ENCODE data around the gene RAD51B.

The RAD51B gene

DNA sequence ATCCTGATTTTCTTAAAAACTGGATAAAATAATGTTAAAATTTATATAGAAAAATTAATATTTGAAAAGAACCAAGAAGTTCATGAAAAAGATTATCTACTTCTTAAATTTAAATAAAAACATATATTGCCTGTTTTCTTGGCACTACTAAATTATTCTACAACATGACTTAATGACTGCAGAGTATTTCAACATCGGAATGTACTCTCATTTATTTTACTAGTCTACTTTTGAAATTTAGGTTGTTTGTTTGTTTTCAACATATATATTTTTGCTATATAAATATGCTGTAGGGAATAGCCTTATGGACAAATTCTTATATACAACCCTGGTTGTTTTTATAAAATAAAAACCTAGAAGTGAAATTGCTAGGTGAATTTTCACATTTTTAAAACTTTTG is 231.6 kb downstream of the RAD51B start:
- ChIA-PET POLR2A (ENCODE audit: low non-redundant PET) (no interaction called here), CTCF (no interaction called here)
- TF ChIP-seq, protein P1, sequence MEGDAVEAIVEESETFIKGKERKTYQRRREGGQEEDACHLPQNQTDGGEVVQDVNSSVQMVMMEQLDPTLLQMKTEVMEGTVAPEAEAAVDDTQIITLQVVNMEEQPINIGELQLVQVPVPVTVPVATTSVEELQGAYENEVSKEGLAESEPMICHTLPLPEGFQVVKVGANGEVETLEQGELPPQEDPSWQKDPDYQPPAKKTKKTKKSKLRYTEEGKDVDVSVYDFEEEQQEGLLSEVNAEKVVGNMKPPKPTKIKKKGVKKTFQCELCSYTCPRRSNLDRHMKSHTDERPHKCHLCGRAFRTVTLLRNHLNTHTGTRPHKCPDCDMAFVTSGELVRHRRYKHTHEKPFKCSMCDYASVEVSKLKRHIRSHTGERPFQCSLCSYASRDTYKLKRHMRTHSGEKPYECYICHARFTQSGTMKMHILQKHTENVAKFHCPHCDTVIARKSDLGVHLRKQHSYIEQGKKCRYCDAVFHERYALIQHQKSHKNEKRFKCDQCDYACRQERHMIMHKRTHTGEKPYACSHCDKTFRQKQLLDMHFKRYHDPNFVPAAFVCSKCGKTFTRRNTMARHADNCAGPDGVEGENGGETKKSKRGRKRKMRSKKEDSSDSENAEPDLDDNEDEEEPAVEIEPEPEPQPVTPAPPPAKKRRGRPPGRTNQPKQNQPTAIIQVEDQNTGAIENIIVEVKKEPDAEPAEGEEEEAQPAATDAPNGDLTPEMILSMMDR (conservative IDR thresholded peaks at IDR 0.05; ENCODE audit: low read depth): no peak
- no peak for DNase-seq (ENCODE audit: low spot score)
- no peak overlapping the region for H3K27ac ChIP-seq

DNA sequence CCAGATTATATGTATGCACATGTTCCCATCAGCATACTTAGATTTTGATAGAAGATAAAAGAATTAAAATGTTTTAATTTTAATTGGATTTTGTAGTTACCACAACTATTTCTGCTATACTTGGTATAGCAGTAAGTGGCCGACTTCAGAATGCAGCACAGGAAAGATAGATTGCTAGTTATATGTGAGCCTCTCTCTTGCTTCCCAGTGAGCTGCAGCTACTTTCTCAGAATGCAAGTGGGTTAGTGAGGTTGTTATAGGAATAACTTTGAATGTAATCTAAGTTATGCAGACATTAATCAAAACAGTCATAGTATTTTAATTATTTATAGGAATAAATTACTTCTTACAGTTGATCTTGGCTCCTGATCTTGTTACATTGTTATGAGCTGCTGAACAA is 240.6 kb downstream of the RAD51B start:
- no peak overlapping the region for H3K27ac ChIP-seq
- no peak for DNase-seq (ENCODE audit: low spot score)
- ChIA-PET POLR2A (ENCODE audit: low non-redundant PET) (no interaction called here), CTCF (no interaction called here)
- TF ChIP-seq, protein P1 (conservative IDR thresholded peaks at IDR 0.05; ENCODE audit: low read depth): no peak

DNA sequence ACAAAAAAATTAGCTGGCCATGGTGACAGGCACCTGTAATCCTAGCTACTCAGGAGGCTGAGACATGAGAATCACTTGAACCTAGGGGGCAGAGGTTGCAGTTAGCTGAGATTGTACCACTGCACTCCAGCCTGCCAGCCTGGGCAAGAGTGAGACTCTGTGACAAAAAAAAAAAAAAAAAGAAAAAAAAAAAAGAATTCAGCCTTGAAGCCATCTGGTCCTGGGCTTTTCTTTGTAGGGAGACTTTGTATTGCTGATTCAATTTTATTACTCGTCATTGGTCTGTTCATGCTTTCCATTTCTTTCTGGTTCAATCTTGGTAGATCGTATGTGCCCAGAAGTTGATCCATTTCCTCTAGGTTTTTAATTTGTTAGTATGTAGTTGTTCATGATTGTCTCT is 243.1 kb downstream of the RAD51B start:
- TF ChIP-seq, protein P1 (conservative IDR thresholded peaks at IDR 0.05; ENCODE audit: low read depth): no peak
- ChIA-PET CTCF (no interaction called here), POLR2A (ENCODE audit: low non-redundant PET) (no interaction called here)
- no peak overlapping the region for H3K27ac ChIP-seq
- DNase-seq (ENCODE audit: low spot score): no peak

DNA sequence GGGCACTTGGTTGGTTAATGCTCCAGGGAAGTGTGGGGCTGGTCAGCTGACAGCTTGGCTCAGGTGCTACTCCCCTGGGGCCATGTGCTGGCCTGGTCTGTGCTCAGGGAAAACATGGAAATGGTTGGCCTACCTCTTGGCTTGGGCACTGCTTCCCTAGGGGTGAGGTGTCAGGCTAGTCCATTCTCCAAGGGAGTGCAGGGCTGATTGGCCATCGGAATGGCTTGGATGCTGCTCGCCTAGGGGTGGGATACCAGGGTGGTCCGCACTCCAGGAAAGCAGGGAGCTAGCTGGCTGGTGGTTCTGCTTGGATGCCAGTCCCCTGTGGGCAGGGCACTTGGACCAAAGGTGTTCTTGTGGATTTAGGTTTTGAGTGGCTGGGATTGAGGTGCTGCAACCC is 245.7 kb downstream of the RAD51B start:
- H3K27ac ChIP-seq: no peak overlapping the region
- ChIA-PET POLR2A (ENCODE audit: low non-redundant PET) (no interaction called here), CTCF (no interaction called here)
- TF ChIP-seq, protein P1 (conservative IDR thresholded peaks at IDR 0.05; ENCODE audit: low read depth): no peak
- DNase-seq (ENCODE audit: low spot score): no peak

DNA sequence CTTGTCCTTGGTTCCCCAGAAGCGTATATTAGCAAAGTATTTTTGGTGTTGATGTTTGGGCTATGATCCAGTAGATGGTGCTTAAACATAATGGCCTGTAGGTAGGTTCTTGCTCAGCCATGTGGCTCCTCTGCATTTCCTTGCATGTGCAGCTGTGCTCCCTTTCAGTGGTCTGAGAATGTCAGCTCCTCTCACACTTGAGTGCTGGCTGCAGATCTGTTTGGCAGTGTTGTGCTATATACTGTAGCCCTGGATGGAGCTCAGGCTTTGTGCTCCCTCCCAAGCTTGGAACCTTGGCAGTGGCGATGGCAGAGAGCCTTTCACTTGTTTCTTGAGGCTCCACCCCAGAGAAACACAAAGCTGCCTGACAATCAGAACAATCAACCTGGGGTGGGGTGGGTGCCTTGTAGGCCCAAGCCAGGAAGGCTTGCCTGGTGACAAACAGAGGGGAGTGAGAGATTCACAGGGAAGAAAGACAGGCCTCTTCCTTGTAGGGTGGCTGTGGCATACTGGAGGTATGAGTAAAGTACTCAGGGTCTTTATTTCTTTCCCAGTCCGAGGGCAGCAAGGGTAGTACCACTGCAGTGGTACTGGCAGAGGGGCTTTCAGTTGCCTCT is 255.3 kb downstream of the RAD51B start:
- ChIA-PET POLR2A (ENCODE audit: low non-redundant PET) (no interaction called here), CTCF (interaction anchor here (0.6 to 0.7 kb wide), 2 partner anchors 133 to 682 kb away, joined by 3 read pairs; no protein-coding TSS in a partner anchor)
- H3K27ac ChIP-seq: peak overlapping the region; percentile 25; the same call in 1 of the 2 replicates
- TF ChIP-seq, protein P1 (conservative IDR thresholded peaks at IDR 0.05; ENCODE audit: low read depth): no peak
- no peak for DNase-seq (ENCODE audit: low spot score)

DNA sequence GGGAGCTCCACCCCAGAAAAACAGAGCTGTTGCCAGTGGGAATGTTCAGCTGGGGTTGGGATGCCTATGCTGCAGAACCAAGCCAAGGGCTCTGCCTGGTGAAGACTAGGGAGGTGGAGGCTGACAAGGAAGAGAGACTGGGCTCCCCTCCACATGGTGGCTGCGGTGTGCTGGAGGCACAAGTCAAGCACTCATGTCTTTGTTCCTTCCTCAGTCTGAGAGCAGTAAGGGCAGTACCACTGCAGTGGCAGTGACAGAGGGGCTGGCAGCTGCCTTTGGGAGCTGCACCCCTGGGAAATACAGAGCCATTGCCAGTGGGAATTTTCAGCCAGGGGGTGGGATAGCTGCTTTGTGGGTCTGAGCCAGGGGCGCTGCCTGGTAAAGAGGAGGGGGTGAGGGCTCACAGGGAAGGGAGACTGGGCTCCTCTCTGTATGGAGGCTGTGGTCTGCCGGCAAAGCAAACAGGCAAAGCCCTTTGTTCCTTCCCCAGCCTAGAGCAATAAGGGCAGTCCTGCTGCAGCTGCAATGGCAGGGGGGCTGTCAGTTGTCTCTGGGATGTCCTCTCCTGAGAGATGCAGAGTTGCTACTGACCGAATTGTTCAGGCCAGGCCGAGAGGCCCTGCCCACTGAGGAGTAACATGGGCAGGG is 255.9 kb downstream of the RAD51B start:
- POLR2A ChIA-PET (ENCODE audit: low non-redundant PET): no interaction called here
- TF ChIP-seq, protein P1 (conservative IDR thresholded peaks at IDR 0.05; ENCODE audit: low read depth): no peak
- peak overlapping the region; percentile 25; the same call in 1 of the 2 replicates for H3K27ac ChIP-seq
- DNase-seq (ENCODE audit: low spot score): no peak
- CTCF ChIA-PET: interaction anchor here (0.6 to 0.7 kb wide), 3 partner anchors 134 to 747 kb away, joined by 3 read pairs; no protein-coding TSS in a partner anchor

Measured in RWPE1 (cell line).